Measurements from ENCODE around the gene NT5M. TPM values are rescaled to one million over a fixed set of nuclear protein-coding genes. Genes with fewer than 3 reads are reported as not detected.

NT5M gene
- total RNA-seq, 4 donors from 2014 or later = 1.3 to 3.5 (median 2.3) TPM

DNA sequence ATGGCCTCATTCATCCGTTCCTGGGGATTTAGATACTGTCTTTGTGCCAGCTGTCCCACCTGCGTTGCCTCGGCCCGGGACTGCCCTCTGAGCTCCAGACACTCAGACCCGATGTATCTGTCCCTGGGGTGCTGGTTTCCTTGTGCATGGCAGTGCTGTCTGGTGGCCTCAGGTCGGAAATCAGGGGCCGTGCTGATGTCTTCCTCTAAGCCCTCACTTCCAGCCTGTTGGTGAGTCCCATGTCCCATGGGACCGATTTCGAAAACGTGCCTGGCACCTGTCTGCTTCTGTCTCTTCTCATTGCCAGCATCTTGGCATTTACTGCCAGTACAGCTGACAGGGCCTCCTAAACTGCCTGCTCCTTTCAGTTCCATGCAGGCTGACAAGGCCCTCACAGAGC, 22.1 kb downstream of the NT5M start:
- DNase-seq (ENCODE audit: low spot score) = no peak
- ATAC-seq (ENCODE audit: low FRiP score) = no peak
- TF ChIP-seq, protein P1, sequence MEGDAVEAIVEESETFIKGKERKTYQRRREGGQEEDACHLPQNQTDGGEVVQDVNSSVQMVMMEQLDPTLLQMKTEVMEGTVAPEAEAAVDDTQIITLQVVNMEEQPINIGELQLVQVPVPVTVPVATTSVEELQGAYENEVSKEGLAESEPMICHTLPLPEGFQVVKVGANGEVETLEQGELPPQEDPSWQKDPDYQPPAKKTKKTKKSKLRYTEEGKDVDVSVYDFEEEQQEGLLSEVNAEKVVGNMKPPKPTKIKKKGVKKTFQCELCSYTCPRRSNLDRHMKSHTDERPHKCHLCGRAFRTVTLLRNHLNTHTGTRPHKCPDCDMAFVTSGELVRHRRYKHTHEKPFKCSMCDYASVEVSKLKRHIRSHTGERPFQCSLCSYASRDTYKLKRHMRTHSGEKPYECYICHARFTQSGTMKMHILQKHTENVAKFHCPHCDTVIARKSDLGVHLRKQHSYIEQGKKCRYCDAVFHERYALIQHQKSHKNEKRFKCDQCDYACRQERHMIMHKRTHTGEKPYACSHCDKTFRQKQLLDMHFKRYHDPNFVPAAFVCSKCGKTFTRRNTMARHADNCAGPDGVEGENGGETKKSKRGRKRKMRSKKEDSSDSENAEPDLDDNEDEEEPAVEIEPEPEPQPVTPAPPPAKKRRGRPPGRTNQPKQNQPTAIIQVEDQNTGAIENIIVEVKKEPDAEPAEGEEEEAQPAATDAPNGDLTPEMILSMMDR (IDR thresholded peaks at IDR 0.05) = no peak

DNA sequence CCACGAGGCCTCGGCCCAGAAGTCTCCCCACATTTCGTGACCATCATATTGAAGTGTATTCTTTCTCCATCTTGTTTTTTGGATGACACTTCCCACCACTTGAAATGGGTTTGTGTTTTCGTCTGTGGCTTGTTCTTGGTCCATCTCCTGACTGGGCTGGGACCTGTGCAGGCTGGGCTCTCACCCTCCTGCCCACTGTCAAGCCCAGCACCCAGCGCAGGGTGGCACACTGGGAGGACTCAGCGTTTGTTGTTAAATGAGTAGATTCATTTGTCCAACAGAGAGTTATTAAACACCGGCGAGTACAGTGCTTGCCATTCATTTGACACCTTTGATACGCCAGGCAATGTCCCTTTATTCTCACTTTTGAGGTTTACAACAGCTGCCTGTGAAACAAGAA, 22.6 kb downstream of the NT5M start:
- TF ChIP-seq, protein P1 (IDR thresholded peaks at IDR 0.05) = no peak
- no peak for ATAC-seq (ENCODE audit: low FRiP score)
- DNase-seq (ENCODE audit: low spot score) = no peak

GRCh38 chr17:17326275-17326875, 23.2 kb downstream of the NT5M start:
- no peak for DNase-seq (ENCODE audit: low spot score)
- no peak for ATAC-seq (ENCODE audit: low FRiP score)
- TF ChIP-seq, protein P1 (IDR thresholded peaks at IDR 0.05) = no peak

GRCh38 chr17:17328251-17328650, 25.1 kb downstream of the NT5M start:
- ATAC-seq (ENCODE audit: low FRiP score) (no peak), DNase-seq (ENCODE audit: low spot score) (no peak)
- TF ChIP-seq, protein P1 (IDR thresholded peaks at IDR 0.05) = no peak

GRCh38 chr17:17341452-17341851, 38.3 kb downstream of the NT5M start:
- DNase-seq (ENCODE audit: low spot score) = no peak
- no peak for ATAC-seq (ENCODE audit: low FRiP score)
- TF ChIP-seq, protein P1 (IDR thresholded peaks at IDR 0.05) = no peak

DNA sequence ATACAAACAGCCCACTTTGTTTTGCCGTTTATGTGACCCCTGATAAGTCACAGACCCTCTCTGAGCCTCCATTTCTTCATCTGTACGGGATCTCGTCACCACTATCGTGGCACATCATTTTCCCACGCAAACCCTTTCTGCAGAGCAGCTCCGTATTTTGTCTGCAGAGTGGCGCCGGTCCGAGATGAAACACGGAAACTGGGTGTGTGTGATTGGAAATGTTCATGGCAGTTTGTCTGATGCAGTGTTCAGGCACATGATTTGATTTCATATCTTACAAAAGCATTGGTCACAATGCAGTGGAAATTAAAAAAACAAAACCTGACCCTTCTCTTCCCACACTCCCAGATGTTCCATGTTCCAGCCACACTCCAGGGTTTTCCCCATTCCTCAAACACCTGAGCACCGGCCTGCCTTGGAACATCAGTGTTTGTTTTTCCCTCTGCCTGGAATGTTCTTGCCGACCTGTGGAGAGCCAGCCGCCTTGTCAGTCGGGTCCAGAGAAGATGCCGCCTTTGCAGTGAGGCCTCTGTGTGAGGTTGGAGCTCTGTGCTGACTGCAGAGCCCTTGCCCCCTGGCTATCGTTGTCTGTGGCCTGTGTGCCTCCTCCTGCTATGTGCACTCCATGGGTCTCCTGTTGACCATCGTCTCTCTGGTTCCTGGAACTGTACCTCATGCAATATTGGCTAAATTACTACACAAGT, 39.2 kb downstream of the NT5M start:
- no peak for ATAC-seq (ENCODE audit: low FRiP score)
- DNase-seq (ENCODE audit: low spot score) = peak; percentile 1
- TF ChIP-seq, protein P1 (IDR thresholded peaks at IDR 0.05) = no peak

Data from omental fat pad (tissue), 4 donors.